Pons (tissue), 1 donor: ENCODE results near the gene PEX26.
"Not testable (repeated sequence)": the region's sequence is repeated elsewhere in the genome, so short reads cannot be mapped to it uniquely, and the experiment has no call there.

Experiments used
- DNase-seq: peaks from one replicate; pipeline ENCODE4 v3.0.0-alpha.2; 2016; ENCODE audit warnings: low spot score

PEX26 gene

GRCh38 chr22:18077639-18078328 lies at the start of gene PEX26:
Gene PEX26 (plus strand): TSS chr22:18077990. CDS start chr22:18078377, 387 bp downstream.
- DNase-seq = peak; percentile 94

- DNase-seq = no peak
Observed at GRCh38 chr22:18028817-18029527, 48.8 kb upstream of the PEX26 start.

DNA sequence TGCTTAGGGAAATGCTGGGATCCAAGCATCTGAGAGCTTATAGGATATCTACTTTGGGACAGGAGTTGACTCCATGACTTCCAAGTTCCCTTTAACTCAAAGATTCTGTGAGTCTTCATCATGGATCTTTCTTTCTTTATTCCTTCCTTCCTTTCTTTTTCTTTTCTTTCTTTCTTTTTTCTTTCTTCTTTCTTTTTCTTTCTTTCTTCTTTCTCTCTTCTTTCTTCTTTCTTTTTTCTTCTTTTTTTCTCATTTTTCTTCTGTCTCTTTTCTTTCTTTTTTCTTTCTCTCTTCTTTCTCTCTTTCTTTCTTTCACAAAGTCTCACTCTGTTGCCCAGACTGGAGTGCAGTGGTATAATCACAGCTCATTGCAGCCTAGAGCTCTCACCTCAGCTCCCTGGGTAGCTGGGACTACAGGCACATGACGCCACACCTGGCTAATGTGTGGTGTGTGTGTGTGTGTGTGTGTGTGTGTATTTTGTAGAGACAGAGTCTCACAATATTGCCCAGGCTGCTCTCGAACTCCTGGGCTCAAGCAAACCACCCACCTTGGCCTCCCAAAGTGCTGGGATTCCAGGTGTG lies 48.0 kb upstream of the PEX26 start:
- DNase-seq = no peak

- no peak for DNase-seq
Observed at GRCh38 chr22:18031695-18032454, 45.9 kb upstream of the PEX26 start.

GRCh38 chr22:18032455-18033101 lies 45.2 kb upstream of the PEX26 start:
- no peak for DNase-seq

GRCh38 chr22:18033204-18033998 lies 44.4 kb upstream of the PEX26 start:
- DNase-seq = no peak

DNA sequence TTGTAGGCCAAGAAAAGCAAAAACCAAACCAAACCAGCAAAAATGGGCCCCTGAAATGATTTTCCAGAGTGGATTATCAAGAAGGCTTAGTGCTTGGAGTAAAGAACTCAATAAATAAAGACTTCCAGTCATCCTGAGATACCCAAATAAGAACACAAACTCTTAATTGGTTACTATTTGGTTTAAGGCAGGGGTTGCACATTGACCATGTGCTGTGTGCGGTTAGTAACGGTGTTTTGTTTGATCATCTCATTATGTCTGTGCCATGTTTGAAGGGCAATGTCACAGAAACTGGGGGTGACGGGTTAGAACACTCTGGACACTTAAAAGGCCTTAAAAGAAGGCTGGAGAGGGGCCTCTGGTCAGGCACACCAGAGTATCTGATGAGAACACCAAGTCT lies 43.7 kb upstream of the PEX26 start:
- DNase-seq = no peak

DNA sequence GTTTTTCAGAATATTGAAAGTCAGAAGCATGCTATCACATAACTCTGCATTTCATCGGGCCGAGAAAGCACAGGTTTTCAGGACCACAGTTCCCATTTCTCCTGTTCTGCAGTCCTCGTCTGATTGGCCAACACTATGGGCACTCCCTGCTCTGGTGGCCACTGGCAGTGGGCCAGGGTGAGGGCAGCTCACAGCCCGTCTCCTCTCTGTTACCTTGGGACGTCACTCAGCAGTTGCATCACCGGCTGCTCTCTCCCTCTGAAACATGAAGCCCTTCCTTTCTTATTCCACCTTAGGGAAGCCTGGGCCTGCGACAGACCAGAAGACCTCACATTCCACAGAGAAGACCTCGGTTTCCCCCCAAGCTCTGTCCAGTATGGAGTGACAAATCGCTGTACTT lies 42.0 kb upstream of the PEX26 start:
- no peak for DNase-seq

DNA sequence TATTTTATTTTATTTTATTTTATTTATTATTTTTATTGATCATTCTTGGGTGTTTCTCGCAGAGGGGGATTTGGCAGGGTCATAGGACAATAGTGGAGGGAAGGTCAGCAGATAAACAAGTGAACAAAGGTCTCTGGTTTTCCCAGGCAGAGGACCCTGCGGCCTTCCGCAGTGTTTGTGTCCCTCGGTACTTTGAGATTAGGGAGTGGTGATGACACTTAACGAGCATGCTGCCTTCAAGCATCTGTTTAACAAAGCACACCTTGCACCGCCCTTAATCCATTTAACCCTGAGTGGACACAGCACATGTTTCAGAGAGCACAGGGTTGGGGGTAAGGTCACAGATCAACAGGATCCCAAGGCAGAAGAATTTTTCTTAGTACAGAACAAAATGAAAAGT lies 36.9 kb upstream of the PEX26 start:
- not testable (repeated sequence) for DNase-seq

GRCh38 chr22:18042685-18043084 lies 35.1 kb upstream of the PEX26 start:
- no peak for DNase-seq

DNA sequence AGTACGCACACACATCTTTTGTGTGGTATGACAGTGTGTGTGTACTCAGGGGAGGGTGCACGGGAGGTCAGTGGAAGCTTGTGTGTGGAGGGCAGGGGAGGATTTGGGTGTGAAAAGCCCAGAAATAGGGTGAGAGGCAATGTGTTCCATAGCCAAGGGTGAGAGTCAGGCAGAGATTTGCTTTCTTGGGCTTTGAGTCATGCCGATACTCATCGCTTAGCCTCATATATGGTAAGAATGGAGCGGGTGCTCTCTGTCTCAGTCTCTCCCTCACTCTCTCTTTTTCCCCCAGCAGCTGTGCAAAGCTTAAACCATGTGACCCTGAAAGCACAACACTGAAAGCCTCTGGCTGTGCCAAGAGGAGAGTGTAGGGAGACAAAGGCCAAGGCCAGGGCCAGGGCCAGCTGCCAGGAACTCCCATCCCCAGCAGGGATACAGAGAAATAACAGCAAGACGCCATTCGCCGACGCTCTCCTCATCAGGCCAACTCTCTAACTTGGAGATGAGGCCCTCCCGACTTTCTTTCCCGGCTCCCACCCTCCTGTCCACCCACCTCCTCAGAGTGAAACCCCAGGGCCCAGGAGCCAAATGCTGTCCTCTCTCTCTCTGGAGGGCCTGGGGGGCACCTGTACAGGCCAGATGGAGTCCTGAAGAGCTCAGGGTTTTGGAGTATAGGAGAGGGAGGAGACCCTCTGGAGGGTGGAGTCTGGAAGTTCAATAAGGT lies 33.1 kb upstream of the PEX26 start:
- peak; percentile 99 for DNase-seq

- DNase-seq = no peak
Observed at GRCh38 chr22:18045794-18046193, 32.0 kb upstream of the PEX26 start.

DNA sequence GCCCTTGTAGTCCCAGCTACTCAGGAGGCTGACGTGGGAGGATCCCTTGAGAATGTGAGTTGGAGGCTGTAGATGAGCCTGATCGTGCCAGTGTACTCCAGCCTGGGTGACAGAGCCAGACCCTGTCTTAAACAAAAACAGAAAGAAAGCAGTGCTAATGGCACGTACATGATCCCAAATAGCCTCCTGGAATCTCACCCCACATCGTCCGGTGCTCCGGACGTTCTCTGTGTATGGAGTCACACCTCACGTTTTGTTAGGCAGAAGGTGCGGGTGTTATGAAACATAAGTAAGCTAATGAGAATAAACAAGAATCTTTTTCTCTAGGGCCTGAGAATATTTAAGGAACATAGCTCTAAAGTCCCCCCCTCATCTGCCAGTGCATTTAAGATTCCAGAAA lies 29.7 kb upstream of the PEX26 start:
- DNase-seq = no peak

DNA sequence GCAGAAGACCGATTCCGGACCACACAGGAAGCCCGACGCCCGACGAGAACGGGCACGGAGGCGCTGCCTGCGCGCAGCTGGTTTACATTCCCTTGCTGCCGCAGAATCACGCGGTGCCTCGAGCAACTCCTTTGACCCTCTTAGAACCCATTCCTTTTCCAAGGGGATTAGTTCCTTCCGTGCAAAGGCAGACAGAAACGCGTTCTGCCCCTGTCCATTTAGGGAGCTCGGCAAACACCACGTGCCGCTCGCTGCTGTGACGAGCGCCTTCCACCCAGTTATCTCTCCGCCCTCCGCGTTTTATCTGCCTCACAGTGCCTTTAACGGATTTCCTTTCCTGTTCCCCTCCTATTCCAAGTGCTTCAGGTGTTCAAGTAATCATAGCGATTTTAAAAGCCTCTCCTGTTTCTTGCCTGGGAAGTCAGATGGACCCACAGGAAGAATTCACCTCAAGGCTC lies 29.3 kb upstream of the PEX26 start:
- DNase-seq = no peak

DNA sequence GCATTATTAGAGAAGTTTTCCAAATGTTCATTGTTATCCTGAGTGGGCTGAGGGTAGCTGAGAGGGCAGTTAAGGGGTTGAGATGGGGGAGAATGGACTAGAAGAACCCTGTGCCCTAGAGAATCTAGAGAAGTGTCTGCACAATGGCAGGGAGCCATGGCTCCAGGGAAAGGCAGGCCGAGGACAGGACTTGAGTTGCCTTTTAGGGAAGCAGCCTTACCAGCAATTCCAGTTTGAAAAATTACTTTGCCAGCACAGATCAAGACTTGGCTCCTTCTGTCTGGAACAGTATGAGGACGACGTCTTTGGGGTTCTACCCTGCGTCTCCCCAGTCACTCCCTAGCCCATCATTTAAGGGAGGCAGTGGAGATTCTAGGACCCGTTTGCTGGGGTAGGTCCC lies 27.7 kb upstream of the PEX26 start:
- no peak for DNase-seq

- not testable (repeated sequence) for DNase-seq
Observed at GRCh38 chr22:18051113-18051512, 26.7 kb upstream of the PEX26 start.

GRCh38 chr22:18053216-18053946 lies 24.4 kb upstream of the PEX26 start:
- DNase-seq = not testable (repeated sequence)

- DNase-seq = no peak
Observed at GRCh38 chr22:18055619-18056160, 22.1 kb upstream of the PEX26 start.

- DNase-seq = peak; percentile 94
Observed at GRCh38 chr22:18056161-18056666, 21.6 kb upstream of the PEX26 start.
